Peyer's patch (tissue), 4 donors: ENCODE measurements around the gene C10orf67. TPM values are rescaled to one million over a fixed set of nuclear protein-coding genes. Genes with fewer than 3 reads are reported as not detected.

Experiments used
- DNase-seq, 3 donors: peaks; one replicate each; pipeline ENCODE4 v3.0.0-alpha.2; 2017 to 2019
- H3K27ac ChIP-seq, 4 donors: fragments of 200-600 bp; sonication (generic); one replicate each; pipeline ENCODE4 v1.5.1; 2016 to 2019
- H3K27me3 ChIP-seq, 2 donors: fragments of 200-600 bp; sonication (generic); one replicate each; pipeline ENCODE4 v1.5.1; 2019
- H3K36me3 ChIP-seq, 3 donors: fragments of 200-600 bp; sonication (generic); one replicate each; pipeline ENCODE4 v1.5.1; 2016 to 2019
- H3K4me1 ChIP-seq, 4 donors: fragments of 200-600 bp; sonication (generic); one replicate each; pipeline ENCODE4 v1.5.1; 2016 to 2019
- H3K4me3 ChIP-seq, 4 donors: fragments of 200-600 bp; sonication (generic); 1 replicate in 3 of 4; 2 replicates in 1 of 4; pipeline ENCODE4 v1.5.1; 2016 to 2019; ENCODE audit warnings: mild to moderate bottlenecking in 1 of 4
- H3K9me3 ChIP-seq, 4 donors: fragments of 200-600 bp; sonication (generic); one replicate each; pipeline ENCODE4 v1.5.1; 2016 to 2019; ENCODE audit warnings: mild to moderate bottlenecking in 1 of 4
- CTCF ChIP-seq, 6 experiments: fragments of 450-650 bp in 4 of 6; fragments of 200-600 bp in 2 of 6; sonication (generic) in 1 of 6; IDR thresholded peaks; one replicate each; pipeline ENCODE4 v1.5.1; 2017 to 2019; ENCODE audit warnings: antibody characterized with exemption in 6 of 6, mild to moderate bottlenecking in 3 of 6, moderate library complexity in 1 of 6
- POLR2A ChIP-seq, 2 donors: fragments of 450-650 bp; IDR thresholded peaks; one replicate each; pipeline ENCODE4 v1.5.1; 2017; ENCODE audit warnings: antibody characterized with exemption in 2 of 2, mild to moderate bottlenecking in 2 of 2, moderate library complexity in 2 of 2
- total RNA-seq, 4 donors: library from RNA; depleted of rRNA; stranded (reverse); fragments of >200 nt; gene quantifications; one replicate each; pipeline ENCODE4 v1.1.0, GENCODE V29; 2016

Gene C10orf67
- total RNA-seq, 4 donors from 2014 or later = 1.2 TPM; not detected in 3

GRCh38 chr10:23186697-23187096 lies 157.9 kb downstream of the C10orf67 start:
- Histone ChIP-seq H3K36me3 (no peaks in the 10 kb centered on the region), H3K9me3 (no peaks in the 10 kb centered on the region), H3K27ac (no peak overlapping the region), H3K27me3 (peaks cover 0 to 4% of the 10 kb centered on the region in 2 donors), H3K4me3 (no peak overlapping the region), H3K4me1 (no peaks in the 10 kb centered on the region)
- no peak for DNase-seq
- TF ChIP-seq CTCF (IDR thresholded peaks at IDR 0.05) (no peak), POLR2A (IDR thresholded peaks at IDR 0.05) (no peak)

- H3K4me3 ChIP-seq = no peak overlapping the region
- H3K27me3 ChIP-seq = no peaks in the 10 kb centered on the region
- TF ChIP-seq CTCF (IDR thresholded peaks at IDR 0.05) (no peak), POLR2A (IDR thresholded peaks at IDR 0.05) (no peak)
- H3K36me3 ChIP-seq = no peaks in the 10 kb centered on the region
- DNase-seq = no peak
- H3K4me1 ChIP-seq = no peaks in the 10 kb centered on the region
- H3K27ac ChIP-seq = no peak overlapping the region
- no peaks in the 10 kb centered on the region for H3K9me3 ChIP-seq
Measured at GRCh38 chr10:23186178-23186577, 158.4 kb downstream of the C10orf67 start.

- H3K27me3 ChIP-seq = peaks cover 0 to 23% of the 10 kb centered on the region in 2 donors
Measured at GRCh38 chr10:23174977-23175512, 169.6 kb downstream of the C10orf67 start.

GRCh38 chr10:23174074-23174976 lies 170.3 kb downstream of the C10orf67 start:
- Histone ChIP-seq H3K27ac (no peak overlapping the region), H3K9me3 (no peaks in the 10 kb centered on the region), H3K27me3 (peaks cover 0 to 23% of the 10 kb centered on the region in 2 donors)

More at GRCh38 chr10:23174977-23175512, 169.6 kb downstream of the C10orf67 start:
- no peak overlapping the region for H3K4me3 ChIP-seq
- TF ChIP-seq POLR2A (IDR thresholded peaks at IDR 0.05) = no peak
- no peak for TF ChIP-seq CTCF (IDR thresholded peaks at IDR 0.05)
- no peaks in the 10 kb centered on the region for H3K36me3 ChIP-seq
- H3K4me1 ChIP-seq = peaks cover 0 to 6% (median 0%) of the 10 kb centered on the region in 4 donors
- no peak for DNase-seq
- no peak overlapping the region for H3K27ac ChIP-seq
- no peaks in the 10 kb centered on the region for H3K9me3 ChIP-seq

More at GRCh38 chr10:23174074-23174976, 170.3 kb downstream of the C10orf67 start:
- peaks cover 0 to 6% (median 0%) of the 10 kb centered on the region in 4 donors for H3K4me1 ChIP-seq
- H3K4me3 ChIP-seq = no peak overlapping the region
- no peaks in the 10 kb centered on the region for H3K36me3 ChIP-seq
- DNase-seq = no peak
- TF ChIP-seq CTCF (IDR thresholded peaks at IDR 0.05) = no peak
- TF ChIP-seq POLR2A (IDR thresholded peaks at IDR 0.05) = no peak
